DOHH2 (cell line): ENCODE results near the gene ZIC1.

Experiments
- H3F3A ChIP-seq: fragments of 200-600 bp; sonication (generic), shearing (Covaris generic); 2 replicates; pipeline ENCODE4 v1.6.0; 2016; ENCODE audit warnings: antibody characterized with exemption, mild to moderate bottlenecking; ENCODE audit not compliant: control insufficient read depth, insufficient read depth
- H3K27ac ChIP-seq: fragments of 200-600 bp; sonication (generic); 2 replicates; pipeline ENCODE4 v1.5.1; 2014; ENCODE audit warnings: low read depth, mild to moderate bottlenecking, low read length, moderate library complexity
- H3K27me3 ChIP-seq: fragments of 200-600 bp; sonication (generic); 2 replicates; pipeline ENCODE4 v1.6.1; 2014; ENCODE audit warnings: mild to moderate bottlenecking, low read length, mixed read lengths; ENCODE audit not compliant: control insufficient read depth
- H3K36me3 ChIP-seq: fragments of 200-600 bp; sonication (generic); 2 replicates; pipeline ENCODE4 v1.6.1; 2014; ENCODE audit warnings: mild to moderate bottlenecking, low read length, moderate library complexity, mixed read lengths; ENCODE audit not compliant: control insufficient read depth
- H3K4me1 ChIP-seq: fragments of 200-600 bp; sonication (generic); 2 replicates; pipeline ENCODE4 v1.6.1; 2014; ENCODE audit warnings: mild to moderate bottlenecking, low read length, mixed read lengths; ENCODE audit not compliant: control insufficient read depth
- H3K4me2 ChIP-seq: fragments of 200-600 bp; sonication (generic); 2 replicates; pipeline ENCODE4 v1.6.0; 2014; ENCODE audit warnings: mild to moderate bottlenecking, low read length, moderate library complexity
- H3K4me3 ChIP-seq: fragments of 200-600 bp; sonication (generic); 2 replicates; pipeline ENCODE4 v1.5.1; 2014; ENCODE audit warnings: mild to moderate bottlenecking, low read length, mixed read lengths
- H3K79me2 ChIP-seq: fragments of 200-600 bp; sonication (generic); 2 replicates; pipeline ENCODE4 v1.6.1; 2014; ENCODE audit warnings: mild to moderate bottlenecking, low read length, mixed read lengths; ENCODE audit not compliant: control insufficient read depth
- H3K9me2 ChIP-seq: fragments of 200-600 bp; sonication (generic); replicated peaks from 2 replicates; pipeline ENCODE4 v1.6.1; 2014; ENCODE audit warnings: mild to moderate bottlenecking, low read length, mixed read lengths; ENCODE audit not compliant: control insufficient read depth
- H3K9me3 ChIP-seq: fragments of 200-600 bp; sonication (generic); 2 replicates; pipeline ENCODE4 v1.6.1; 2014; ENCODE audit warnings: antibody characterized with exemption, low read length, mixed read lengths; ENCODE audit not compliant: control insufficient read depth, insufficient read depth
- H4K20me1 ChIP-seq: fragments of 200-600 bp; sonication (generic); 2 replicates; pipeline ENCODE4 v1.6.0; 2014; ENCODE audit warnings: low read depth, mild to moderate bottlenecking, antibody characterized with exemption, low read length, moderate library complexity; ENCODE audit not compliant: control insufficient read depth, insufficient read depth
- CTCF ChIP-seq: fragments of 200-600 bp; sonication (generic); IDR thresholded peaks from one replicate; pipeline ENCODE4 v1.5.1; 2014; ENCODE audit warnings: antibody characterized with exemption, mild to moderate bottlenecking, low read depth, low read length; ENCODE audit not compliant: poor library complexity, severe bottlenecking
- EZH2phosphoT487 ChIP-seq: fragments of 200-600 bp; sonication (generic); IDR thresholded peaks from 2 replicates; pipeline ENCODE4 v1.6.1; 2017; ENCODE audit warnings: borderline replicate concordance, mild to moderate bottlenecking, antibody characterized with exemption, low read length, moderate library complexity, mixed read lengths

ZIC1 gene

GRCh38 chr3:147431751-147432150 lies 22.6 kb downstream of the ZIC1 start:
- Histone ChIP-seq H3K27me3 (no peaks in the 10 kb centered on the region), H3K9me2 (no peaks in the 10 kb centered on the region), H3F3A (no peaks in the 10 kb centered on the region), H3K27ac (no peak overlapping the region), H4K20me1 (no peaks in the 10 kb centered on the region), H3K36me3 (no peaks in the 10 kb centered on the region), H3K9me3 (no peaks in the 10 kb centered on the region), H3K4me2 (no peak overlapping the region), H3K79me2 (no peaks in the 10 kb centered on the region), H3K4me3 (no peak overlapping the region), H3K4me1 (no peaks in the 10 kb centered on the region)
- TF ChIP-seq CTCF (no peak), EZH2phosphoT487 (no peak)

- Histone ChIP-seq H3K9me2 (no peaks in the 10 kb centered on the region), H3K9me3 (no peaks in the 10 kb centered on the region), H3F3A (no peaks in the 10 kb centered on the region), H3K27me3 (no peaks in the 10 kb centered on the region), H3K27ac (no peak overlapping the region), H3K4me2 (no peak overlapping the region), H3K4me1 (no peaks in the 10 kb centered on the region), H3K4me3 (no peak overlapping the region), H3K79me2 (no peaks in the 10 kb centered on the region), H4K20me1 (no peaks in the 10 kb centered on the region), H3K36me3 (no peaks in the 10 kb centered on the region)
- TF ChIP-seq EZH2phosphoT487 = no peak
- TF ChIP-seq CTCF = no peak
Observed at GRCh38 chr3:147447224-147447623, 38.1 kb downstream of the ZIC1 start.

GRCh38 chr3:147449669-147450068 lies 40.5 kb downstream of the ZIC1 start:
- Histone ChIP-seq H3K4me2 (no peak overlapping the region), H3K9me2 (no peaks in the 10 kb centered on the region), H3K4me3 (no peak overlapping the region), H3F3A (no peaks in the 10 kb centered on the region), H3K27ac (no peak overlapping the region), H3K36me3 (no peaks in the 10 kb centered on the region), H3K79me2 (no peaks in the 10 kb centered on the region), H4K20me1 (no peaks in the 10 kb centered on the region), H3K9me3 (no peaks in the 10 kb centered on the region), H3K4me1 (no peaks in the 10 kb centered on the region), H3K27me3 (no peaks in the 10 kb centered on the region)
- TF ChIP-seq EZH2phosphoT487 (no peak), CTCF (no peak)
